B cell (primary cell): Measurements from ENCODE around the gene CCDC126. TPM values are rescaled to one million over a fixed set of nuclear protein-coding genes. Genes with fewer than 3 reads are reported as not detected.
A peak's percentile ranks its signal among the peaks of the same experiment; 100 is the strongest.
"Not testable (repeated sequence)": the region's sequence is repeated elsewhere in the genome, so short reads cannot be mapped to it uniquely, and the experiment has no call there.

Source experiments
- ATAC-seq: fragments of 200-7000 bp; cut with Tn5 transposase; one replicate; pipeline ENCODE4 v1.10.0; 2021; ENCODE audit warnings: low read depth, mild to moderate bottlenecking, moderate number of reproducible peaks, moderate library complexity
- CTCF ChIA-PET: fragments of 350-600 bp; sonication (Branson Sonifier 250); formaldehyde crosslinking; loops from one replicate; lab custom pipeline; 2021; ENCODE audit warnings: antibody characterized with exemption, inconsistent platforms; lab: Charles Lee
- POLR2A ChIA-PET: fragments of 350-600 bp; sonication (Branson Sonifier 250); formaldehyde crosslinking; loops from one replicate; lab custom pipeline; 2021; ENCODE audit warnings: antibody characterized with exemption; lab: Charles Lee
- DNase-seq: peaks from one replicate; pipeline ENCODE4 v3.0.0; 2013
- H2AFZ ChIP-seq: 2 replicates; pipeline ENCODE4 v1.6.1; 2012; ENCODE audit warnings: mild to moderate bottlenecking, low read depth, low read length; ENCODE audit not compliant: insufficient read depth, poor library complexity, severe bottlenecking
- H3K27ac ChIP-seq, 2 donors: 1 replicate in 1 of 2; 2 replicates in 1 of 2; pipeline ENCODE4 v1.5.1; 2012 to 2013; ENCODE audit warnings: low read length in 2 of 2, mild to moderate bottlenecking in 2 of 2, moderate library complexity in 1 of 2
- H3K27me3 ChIP-seq, 4 experiments: fragments of 200-600 bp in 1 of 4; sonication (generic) in 1 of 4; replicated peaks in 1 of 4; 1 replicate in 2 of 4; 2 replicates in 2 of 4; pipeline versions ENCODE4 v1.6.1 to v1.7.0; 2013 to 2016; ENCODE audit warnings: low read length in 3 of 4, mild to moderate bottlenecking in 2 of 4, mixed read lengths in 1 of 4, moderate library complexity in 1 of 4; ENCODE audit not compliant: insufficient read depth in 4 of 4, control insufficient read depth in 3 of 4; ENCODE audit errors: control extremely low read depth in 1 of 4
- H3K36me3 ChIP-seq, 2 experiments: replicated peaks in 1 of 2; 1 replicate in 1 of 2; 2 replicates in 1 of 2; pipeline versions ENCODE4 v1.6.1 to v1.7.1; 2013; ENCODE audit warnings: low read length in 1 of 2; ENCODE audit not compliant: insufficient read depth in 2 of 2, control insufficient read depth in 1 of 2; ENCODE audit errors: control extremely low read depth in 1 of 2, extremely low read depth in 1 of 2
- H3K4me1 ChIP-seq, 2 donors: fragments of 200-600 bp in 1 of 2; sonication (generic) in 1 of 2; 1 replicate in 1 of 2; 2 replicates in 1 of 2; pipeline versions ENCODE4 v1.5.1 to v1.6.1; 2013 to 2017; ENCODE audit warnings: low read length in 2 of 2; ENCODE audit not compliant: control insufficient read depth in 2 of 2, insufficient read depth in 2 of 2
- H3K4me2 ChIP-seq: replicated peaks from 2 replicates; pipeline ENCODE3; 2012; ENCODE audit warnings: mild to moderate bottlenecking, low read depth, low read length; ENCODE audit not compliant: poor library complexity, severe bottlenecking
- H3K4me3 ChIP-seq, 5 experiments: fragments of 200-600 bp in 1 of 5; sonication (generic) in 1 of 5; 1 replicate in 3 of 5; 2 replicates in 2 of 5; pipeline versions ENCODE4 v1.5.1 to v1.7.0; 2011 to 2016; ENCODE audit warnings: low read length in 4 of 5, mild to moderate bottlenecking in 4 of 5, low read depth in 2 of 5, control low read depth in 1 of 5, moderate library complexity in 1 of 5; ENCODE audit not compliant: insufficient read depth in 1 of 5; ENCODE audit errors: control extremely low read depth in 1 of 5, extremely low read depth in 1 of 5
- H3K79me2 ChIP-seq: fragments of 200-600 bp; sonication (generic); one replicate; pipeline ENCODE4 v1.6.0; 2016; ENCODE audit warnings: low read length; ENCODE audit not compliant: control insufficient read depth, insufficient read depth
- H3K9ac ChIP-seq: fragments of 200-600 bp; sonication (generic); 2 replicates; pipeline ENCODE4 v1.6.1; 2017; ENCODE audit warnings: mild to moderate bottlenecking, low read length, moderate library complexity
- H3K9me3 ChIP-seq, 3 donors: one replicate each; pipeline versions ENCODE4 v1.6.1 to v1.7.1; 2013; ENCODE audit warnings: low read length in 2 of 3; ENCODE audit not compliant: control insufficient read depth in 2 of 3, insufficient read depth in 1 of 3; ENCODE audit errors: control extremely low read depth in 1 of 3
- H4K20me1 ChIP-seq: 2 replicates; pipeline ENCODE4 v1.6.0; 2012; ENCODE audit warnings: mild to moderate bottlenecking, low read length; ENCODE audit not compliant: insufficient read depth, control insufficient read depth, poor library complexity, severe bottlenecking
- H3K27ac Mint-ChIP-seq: one replicate; pipeline ENCODE4 v1.8.0; 2021; ENCODE audit warnings: mixed read lengths
- H3K27me3 Mint-ChIP-seq: one replicate; pipeline ENCODE4 v1.8.0; 2021; ENCODE audit warnings: mixed read lengths
- H3K4me1 Mint-ChIP-seq: one replicate; pipeline ENCODE4 v1.8.0; 2021; ENCODE audit warnings: mixed read lengths
- H3K4me3 Mint-ChIP-seq: one replicate; pipeline ENCODE4 v1.8.0; 2021; ENCODE audit warnings: mixed read lengths
- H3K9me3 Mint-ChIP-seq: one replicate; pipeline ENCODE4 v1.8.0; 2022; ENCODE audit warnings: mixed read lengths; ENCODE audit not compliant: insufficient read depth
- EZH2 ChIP-seq: IDR thresholded peaks from 2 replicates; pipeline ENCODE4 v1.6.1; 2012; ENCODE audit warnings: borderline replicate concordance, low read depth, mild to moderate bottlenecking, moderate library complexity, low read length; ENCODE audit not compliant: insufficient read depth, poor library complexity, severe bottlenecking
- WGBS: methylation state at CpG from one replicate; pipeline ENCODE4 v1.1.5; 2013; ENCODE audit warnings: missing lambda C conversion rate; ENCODE audit not compliant: insufficient coverage; 5-methylcytosine and 5-hydroxymethylcytosine counted together
- intact Hi-C: fragments of 100-400 bp; cut with micrococcal nuclease; formaldehyde crosslinking; loops from one replicate; pipeline ENCODE4 v1.10.0; 2022
- polyA plus RNA-seq: library from polyadenylated mRNA; depleted of rRNA; stranded (reverse); fragments of >200 nt; gene quantifications from 2 replicates; pipeline ENCODE4 v1.2.3, GENCODE V29; 2012
- total RNA-seq, 2 donors: library from RNA; stranded (reverse); fragments of 120-200 nt in 1 of 2; gene quantifications; 1 replicate in 1 of 2; 2 replicates in 1 of 2; pipeline versions ENCODE4 v1.2.3 to v1.2.4, GENCODE V29; 2013 to 2022
- TF ChIP-seq, protein P1 (sequence below): fragments of 200-600 bp; IDR thresholded peaks from one replicate; pipeline ENCODE4 v1.8.0; 2022; ENCODE audit warnings: antibody characterized with exemption, mild to moderate bottlenecking

CCDC126 gene
- total and polyA plus RNA-seq, 2 donors (not counting 1 experiment from before 2014, with no cell fraction given): 3.1 to 18.0 TPM

DNA sequence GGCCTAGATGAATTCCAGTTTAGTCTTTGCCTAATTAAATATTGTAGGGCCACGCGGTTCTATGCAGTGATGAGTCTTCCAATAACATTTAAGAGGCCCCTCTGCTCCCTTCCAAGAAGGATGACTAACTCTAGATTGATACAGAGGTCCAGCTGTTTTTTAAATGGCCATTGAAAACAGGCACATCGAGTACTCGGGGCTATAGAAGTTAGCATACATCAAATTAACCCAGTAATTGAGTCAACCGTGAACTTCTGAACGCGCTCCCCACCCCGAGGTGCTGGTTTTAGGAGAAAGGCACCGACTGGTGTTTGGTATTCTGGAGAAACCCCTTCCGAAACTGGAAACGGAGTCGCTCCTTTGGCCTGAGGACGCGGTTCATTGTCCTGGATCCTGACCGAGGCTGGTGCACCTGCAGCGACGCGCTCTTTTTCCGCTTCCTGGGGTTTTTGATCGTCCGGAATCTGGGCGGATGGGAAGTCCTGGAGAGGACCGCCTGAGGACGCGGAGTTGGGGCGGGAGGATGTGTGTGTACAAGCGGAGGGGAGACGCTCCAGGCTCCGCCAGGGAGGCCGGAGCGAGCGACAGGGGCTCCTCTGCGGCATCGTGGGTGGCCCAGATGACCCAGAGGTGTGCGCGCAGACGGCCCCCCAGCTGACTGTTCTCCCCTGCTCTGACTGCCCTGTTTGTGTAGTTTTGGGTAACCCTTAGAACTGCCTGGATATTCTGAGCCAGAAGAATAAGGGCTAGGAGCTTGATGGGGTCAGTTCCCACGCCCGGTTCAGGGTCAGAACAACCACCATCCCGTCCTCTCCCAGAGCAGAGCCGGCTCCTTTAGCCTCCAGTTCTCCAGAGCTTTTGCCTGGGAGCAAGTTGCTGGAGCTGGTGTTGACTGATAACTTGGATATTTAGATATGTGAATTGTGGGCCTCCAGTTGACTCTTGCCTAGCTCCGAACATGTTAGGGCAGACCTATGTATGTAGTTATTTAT is 83.5 kb downstream of the CCDC126 start:
- Histone ChIP-seq H3K9me3 (no peaks in the 10 kb centered on the region), H3K36me3 (no peaks in the 10 kb centered on the region), H3K9ac (peak overlapping the region; percentile 88), H4K20me1 (no peaks in the 10 kb centered on the region), H3K79me2 (no peaks in the 10 kb centered on the region), H3K4me3 (peak overlapping the region; percentile 51 to 85 (median 75)), H3K27ac (peak overlapping the region in 1 of 2 donors; percentile 57), H3K27me3 (no peaks in the 10 kb centered on the region), H3K4me1 (peaks cover 0 to 15% of the 10 kb centered on the region in 2 donors), H2AFZ (peak overlapping the region; percentile 92), H3K4me2 (peak overlapping the region; percentile 85)
- H3K27ac Mint-ChIP-seq: peak overlapping the region; percentile 66
- H3K4me1 Mint-ChIP-seq: peaks cover 13% of the 10 kb centered on the region
- peak; percentile 13 for ATAC-seq
- DNase-seq: peak; percentile 52
- CTCF ChIA-PET: interaction anchor here (0.5 to 2.2 kb wide), 7 partner anchors 13 to 1117 kb away, joined by 3 to 10 read pairs (median 4); partner anchors contain the start of gene CCDC126
- intact Hi-C loops: loop anchor here (1.0 to 10.0 kb wide), 7 partner anchors 83 to 894 kb away; partner anchors contain the start of genes CCDC126, KLHL7, MALSU1 and NUP42
- peak overlapping the region; percentile 90 for H3K4me3 Mint-ChIP-seq
- POLR2A ChIA-PET: interaction anchor here (1.2 kb wide), 1 partner anchor 83 kb away, joined by 5 read pairs; the partner anchor contains the start of gene CCDC126
- 4% methylated on average over 33 of the region's 42 CpGs for WGBS
- H3K9me3 Mint-ChIP-seq: no peaks in the 10 kb centered on the region
- H3K27me3 Mint-ChIP-seq: no peaks in the 10 kb centered on the region
- no peak for TF ChIP-seq EZH2
- TF ChIP-seq, protein P1, sequence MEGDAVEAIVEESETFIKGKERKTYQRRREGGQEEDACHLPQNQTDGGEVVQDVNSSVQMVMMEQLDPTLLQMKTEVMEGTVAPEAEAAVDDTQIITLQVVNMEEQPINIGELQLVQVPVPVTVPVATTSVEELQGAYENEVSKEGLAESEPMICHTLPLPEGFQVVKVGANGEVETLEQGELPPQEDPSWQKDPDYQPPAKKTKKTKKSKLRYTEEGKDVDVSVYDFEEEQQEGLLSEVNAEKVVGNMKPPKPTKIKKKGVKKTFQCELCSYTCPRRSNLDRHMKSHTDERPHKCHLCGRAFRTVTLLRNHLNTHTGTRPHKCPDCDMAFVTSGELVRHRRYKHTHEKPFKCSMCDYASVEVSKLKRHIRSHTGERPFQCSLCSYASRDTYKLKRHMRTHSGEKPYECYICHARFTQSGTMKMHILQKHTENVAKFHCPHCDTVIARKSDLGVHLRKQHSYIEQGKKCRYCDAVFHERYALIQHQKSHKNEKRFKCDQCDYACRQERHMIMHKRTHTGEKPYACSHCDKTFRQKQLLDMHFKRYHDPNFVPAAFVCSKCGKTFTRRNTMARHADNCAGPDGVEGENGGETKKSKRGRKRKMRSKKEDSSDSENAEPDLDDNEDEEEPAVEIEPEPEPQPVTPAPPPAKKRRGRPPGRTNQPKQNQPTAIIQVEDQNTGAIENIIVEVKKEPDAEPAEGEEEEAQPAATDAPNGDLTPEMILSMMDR: no peak

DNA sequence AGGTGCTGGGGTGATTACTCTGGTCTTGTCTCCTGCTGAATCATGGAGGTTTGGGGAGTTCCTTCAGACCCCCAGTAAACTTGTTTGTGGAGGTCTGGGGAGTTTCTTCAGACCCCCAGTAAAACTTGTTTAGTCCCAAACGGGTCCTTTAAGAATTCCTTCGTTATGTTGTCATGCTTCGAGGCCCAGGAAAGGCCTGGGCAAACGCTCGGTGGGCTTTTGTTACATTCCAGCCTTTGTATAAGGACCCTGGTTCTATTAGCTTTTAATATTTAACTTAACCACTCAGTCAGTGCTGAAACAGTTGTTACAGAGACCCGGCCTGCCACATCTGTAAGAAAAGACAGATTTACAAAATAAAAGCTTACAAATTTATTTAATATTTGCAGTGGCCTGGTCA is 86.9 kb downstream of the CCDC126 start:
- H3K4me1 ChIP-seq: peaks cover 0 to 13% of the 10 kb centered on the region in 2 donors
- H3K36me3 ChIP-seq, H3K9ac ChIP-seq, H3K4me2 ChIP-seq, H3K4me3 ChIP-seq, H3K27me3 Mint-ChIP-seq, H3K4me3 Mint-ChIP-seq, H2AFZ ChIP-seq, ATAC-seq, H4K20me1 ChIP-seq, H3K27me3 ChIP-seq, H3K27ac ChIP-seq, H3K79me2 ChIP-seq, H3K9me3 Mint-ChIP-seq, H3K9me3 ChIP-seq, H3K27ac Mint-ChIP-seq, POLR2A ChIA-PET, DNase-seq: not testable (repeated sequence)
- WGBS: 89% methylated on average over 5 of the region's 6 CpGs
- CTCF ChIA-PET: interaction anchor here (0.8 to 4.1 kb wide), 6 partner anchors 10 to 137 kb away, joined by 3 to 21 read pairs (median 4); no protein-coding TSS in a partner anchor
- intact Hi-C loops: loop anchor here (5.0 to 10.0 kb wide), 3 partner anchors 502 to 891 kb away; partner anchors contain the start of genes KLHL7, NUP42 and PALS2
- peaks cover 13% of the 10 kb centered on the region for H3K4me1 Mint-ChIP-seq
